Tibial nerve (tissue), 4 donors: Measurements from ENCODE around the gene TPRN.

Experiments used
- EP300 ChIP-seq, 2 donors: sonication (generic); formaldehyde crosslinking; IDR thresholded peaks; one replicate each; pipeline ENCODE4 v1.6.1; 2017; ENCODE audit warnings: antibody characterized with exemption in 2 of 2, mild to moderate bottlenecking in 1 of 2
- TF ChIP-seq, protein P1 (sequence below), 5 experiments: fragments of 200-600 bp in 3 of 5; fragments of 450-650 bp in 2 of 5; sonication (generic) in 3 of 5; IDR thresholded peaks; one replicate each; pipeline ENCODE4 v1.5.1; 2016 to 2019; ENCODE audit warnings: antibody characterized with exemption in 5 of 5, mild to moderate bottlenecking in 3 of 5, moderate library complexity in 2 of 5

DNA sequence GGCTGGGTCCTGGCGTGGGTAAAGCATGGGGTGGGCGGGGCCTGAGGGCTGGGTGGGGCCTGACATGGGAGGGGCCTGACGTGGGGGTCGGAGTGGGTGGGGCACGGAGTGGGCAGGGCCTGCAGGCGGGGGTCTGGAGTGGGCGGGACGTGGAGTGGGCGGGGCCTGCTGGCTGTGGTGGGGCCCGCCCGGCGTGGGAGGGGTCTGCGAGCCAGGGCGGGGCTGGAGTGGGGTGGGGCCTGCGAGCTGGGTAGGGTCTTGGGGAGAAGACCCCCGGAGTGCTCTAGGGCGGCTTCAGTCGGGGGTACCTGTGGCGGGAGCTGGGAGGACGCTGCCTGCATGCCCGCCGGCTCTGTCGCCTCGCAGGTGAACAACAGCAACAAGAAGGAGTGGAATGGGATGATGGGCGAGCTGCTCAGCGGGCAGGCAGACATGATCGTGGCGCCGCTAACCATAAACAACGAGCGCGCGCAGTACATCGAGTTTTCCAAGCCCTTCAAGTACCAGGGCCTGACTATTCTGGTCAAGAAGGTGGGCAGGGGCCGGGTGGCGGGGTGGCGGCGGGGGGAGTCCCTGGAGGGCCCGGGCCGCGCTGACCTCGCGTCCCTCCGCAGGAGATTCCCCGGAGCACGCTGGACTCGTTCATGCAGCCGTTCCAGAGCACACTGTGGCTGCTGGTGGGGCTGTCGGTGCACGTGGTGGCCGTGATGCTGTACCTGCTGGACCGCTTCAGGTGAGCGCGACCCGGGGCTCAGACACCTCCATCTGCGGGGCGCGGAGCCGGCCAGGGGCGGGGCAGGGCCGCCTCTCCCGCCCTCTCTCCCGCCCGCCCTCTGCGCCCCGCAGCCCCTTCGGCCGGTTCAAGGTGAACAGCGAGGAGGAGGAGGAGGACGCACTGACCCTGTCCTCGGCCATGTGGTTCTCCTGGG is 38.7 kb downstream of the TPRN start:
- TF ChIP-seq EP300 (IDR thresholded peaks at IDR 0.05) = no peak
- TF ChIP-seq, protein P1, sequence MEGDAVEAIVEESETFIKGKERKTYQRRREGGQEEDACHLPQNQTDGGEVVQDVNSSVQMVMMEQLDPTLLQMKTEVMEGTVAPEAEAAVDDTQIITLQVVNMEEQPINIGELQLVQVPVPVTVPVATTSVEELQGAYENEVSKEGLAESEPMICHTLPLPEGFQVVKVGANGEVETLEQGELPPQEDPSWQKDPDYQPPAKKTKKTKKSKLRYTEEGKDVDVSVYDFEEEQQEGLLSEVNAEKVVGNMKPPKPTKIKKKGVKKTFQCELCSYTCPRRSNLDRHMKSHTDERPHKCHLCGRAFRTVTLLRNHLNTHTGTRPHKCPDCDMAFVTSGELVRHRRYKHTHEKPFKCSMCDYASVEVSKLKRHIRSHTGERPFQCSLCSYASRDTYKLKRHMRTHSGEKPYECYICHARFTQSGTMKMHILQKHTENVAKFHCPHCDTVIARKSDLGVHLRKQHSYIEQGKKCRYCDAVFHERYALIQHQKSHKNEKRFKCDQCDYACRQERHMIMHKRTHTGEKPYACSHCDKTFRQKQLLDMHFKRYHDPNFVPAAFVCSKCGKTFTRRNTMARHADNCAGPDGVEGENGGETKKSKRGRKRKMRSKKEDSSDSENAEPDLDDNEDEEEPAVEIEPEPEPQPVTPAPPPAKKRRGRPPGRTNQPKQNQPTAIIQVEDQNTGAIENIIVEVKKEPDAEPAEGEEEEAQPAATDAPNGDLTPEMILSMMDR (IDR thresholded peaks at IDR 0.05) = no peak
